IgD-negative memory B cell (primary cell): ENCODE results near the gene PRKN. TPM values are rescaled to one million over a fixed set of nuclear protein-coding genes. Genes with fewer than 3 reads are reported as not detected.

Experiments
- H3K27ac Mint-ChIP-seq, 3 donors: one replicate each; pipeline ENCODE4 v1.8.0; 2020 to 2022; ENCODE audit warnings: mild to moderate bottlenecking in 3 of 3, mixed read lengths in 3 of 3, moderate library complexity in 1 of 3
- H3K27me3 Mint-ChIP-seq: one replicate; pipeline ENCODE4 v1.8.0; 2021; ENCODE audit warnings: mixed read lengths
- H3K36me3 Mint-ChIP-seq: one replicate; pipeline ENCODE4 v1.8.0; 2020; ENCODE audit warnings: mild to moderate bottlenecking, mixed read lengths
- H3K4me1 Mint-ChIP-seq, 3 donors: one replicate each; pipeline ENCODE4 v1.8.0; 2020 to 2022; ENCODE audit warnings: mixed read lengths in 3 of 3, mild to moderate bottlenecking in 1 of 3
- H3K4me3 Mint-ChIP-seq, 4 donors: one replicate each; pipeline ENCODE4 v1.8.0; 2020 to 2022; ENCODE audit warnings: mild to moderate bottlenecking in 4 of 4, mixed read lengths in 4 of 4, moderate library complexity in 3 of 4
- H3K9me3 Mint-ChIP-seq, 3 donors: one replicate each; pipeline ENCODE4 v1.8.0; 2020 to 2021; ENCODE audit warnings: mixed read lengths in 3 of 3, mild to moderate bottlenecking in 1 of 3
- polyA plus RNA-seq: library from polyadenylated mRNA; unstranded; fragments of 300-500 nt; fragmentation: Illumina TruSeq; gene quantifications from one replicate; pipeline ENCODE4 v1.2.3, GENCODE V29; 2021

PRKN gene
- polyA plus RNA-seq, 1 donor from 2014 or later = 0.55 TPM

GRCh38 chr6:161303628-161304340, 1423.8 kb downstream of the PRKN start:
- Mint-ChIP-seq H3K27me3 (peaks cover 3% of the 10 kb centered on the region), H3K4me1 (no peaks in the 10 kb centered on the region), H3K4me3 (no peak overlapping the region), H3K9me3 (peaks cover 0 to 1% (median 0%) of the 10 kb centered on the region in 3 donors), H3K36me3 (no peaks in the 10 kb centered on the region), H3K27ac (no peak overlapping the region)

GRCh38 chr6:161302949-161303348, 1424.6 kb downstream of the PRKN start:
- H3K27ac Mint-ChIP-seq = peak overlapping the region in 1 of 3 donors; percentile 42
- no peaks in the 10 kb centered on the region for H3K4me1 Mint-ChIP-seq

GRCh38 chr6:161301338-161301737, 1426.2 kb downstream of the PRKN start:
- peaks cover 0 to 4% (median 0%) of the 10 kb centered on the region in 3 donors for H3K9me3 Mint-ChIP-seq
- H3K27me3 Mint-ChIP-seq = peaks cover 2% of the 10 kb centered on the region
- H3K27ac Mint-ChIP-seq = no peak overlapping the region
- H3K4me1 Mint-ChIP-seq = no peaks in the 10 kb centered on the region
- no peaks in the 10 kb centered on the region for H3K36me3 Mint-ChIP-seq
- no peak overlapping the region for H3K4me3 Mint-ChIP-seq

More at GRCh38 chr6:161302949-161303348, 1424.6 kb downstream of the PRKN start:
- Mint-ChIP-seq H3K27me3 (peaks cover 3% of the 10 kb centered on the region), H3K4me3 (no peak overlapping the region), H3K36me3 (no peaks in the 10 kb centered on the region), H3K9me3 (peaks cover 0 to 1% (median 0%) of the 10 kb centered on the region in 3 donors)

- Mint-ChIP-seq H3K36me3 (no peaks in the 10 kb centered on the region), H3K27ac (no peak overlapping the region), H3K27me3 (no peaks in the 10 kb centered on the region), H3K4me1 (no peaks in the 10 kb centered on the region), H3K4me3 (no peak overlapping the region), H3K9me3 (peaks cover 0 to 4% (median 2%) of the 10 kb centered on the region in 3 donors)
Measured at GRCh38 chr6:161300823-161301222, 1426.7 kb downstream of the PRKN start.

- no peaks in the 10 kb centered on the region for H3K27me3 Mint-ChIP-seq
- H3K4me3 Mint-ChIP-seq = no peak overlapping the region
- H3K4me1 Mint-ChIP-seq = no peaks in the 10 kb centered on the region
- peaks cover 0 to 6% (median 2%) of the 10 kb centered on the region in 3 donors for H3K9me3 Mint-ChIP-seq
- H3K36me3 Mint-ChIP-seq = no peaks in the 10 kb centered on the region
- no peak overlapping the region for H3K27ac Mint-ChIP-seq
Measured at GRCh38 chr6:161299726-161300125, 1427.8 kb downstream of the PRKN start.

Other genes starting within 250 kb of the PRKN start
- not detected for gene PACRG, start 208 bp upstream of the PRKN start, polyA plus RNA-seq